Measurements from ENCODE around the gene GTF3C5.

GRCh38 chr9:133009906-133010582, 20.8 kb upstream of the GTF3C5 start:
- TF ChIP-seq RARB (CRISPR knock-in tag; IDR thresholded peaks at IDR 0.05) (no peak), BACH2 (CRISPR knock-in tag; IDR thresholded peaks at IDR 0.05; ENCODE audit: borderline replicate concordance) (no peak), ESRRG (CRISPR knock-in tag; IDR thresholded peaks at IDR 0.05) (no peak)

Measured in SK-N-SH treated with all-trans-retinoic acid at 6 μM for 48 hours (cell line).